HG03442 (cell line): ENCODE measurements around the gene EIF2S1.
"Not testable (repeated sequence)": the region's sequence is repeated elsewhere in the genome, so short reads cannot be mapped to it uniquely, and the experiment has no call there.

Source experiments
- ATAC-seq: cut with Tn5 transposase; IDR thresholded peaks from one replicate; pipeline ENCODE4 v1.9.1; 2021; ENCODE audit warnings: mild to moderate bottlenecking, moderate library complexity; ENCODE audit not compliant: unreplicated experiment

The EIF2S1 gene

GRCh38 chr14:67410313-67410712, 50.2 kb downstream of the EIF2S1 start:
- ATAC-seq, result no peak

GRCh38 chr14:67411370-67411769, 51.2 kb downstream of the EIF2S1 start:
- no peak for ATAC-seq

GRCh38 chr14:67411820-67412421, 51.8 kb downstream of the EIF2S1 start, which contains the start of gene PLEK2:
TSS of gene PLEK2 (minus strand) at chr14:67412165. CDS start at chr14:67412059, 106 bp downstream.
- no peak for ATAC-seq

GRCh38 chr14:67413806-67414769, 54.0 kb downstream of the EIF2S1 start:
- ATAC-seq, result no peak

- ATAC-seq, result not testable (repeated sequence)
Measured at GRCh38 chr14:67415610-67416009, 55.5 kb downstream of the EIF2S1 start.

- ATAC-seq, result no peak
Measured at GRCh38 chr14:67416085-67416484, 56.0 kb downstream of the EIF2S1 start.

- ATAC-seq, result no peak
Measured at GRCh38 chr14:67416810-67417209, 56.7 kb downstream of the EIF2S1 start.

GRCh38 chr14:67417633-67418032, 57.5 kb downstream of the EIF2S1 start:
- ATAC-seq, result no peak

- no peak for ATAC-seq
Measured at GRCh38 chr14:67418401-67419191, 58.5 kb downstream of the EIF2S1 start.

GRCh38 chr14:67420102-67420739, 60.1 kb downstream of the EIF2S1 start:
- ATAC-seq, result no peak

GRCh38 chr14:67421356-67422224, 61.5 kb downstream of the EIF2S1 start:
- no peak for ATAC-seq

- ATAC-seq, result no peak
Measured at GRCh38 chr14:67423424-67423823, 63.3 kb downstream of the EIF2S1 start.

- no peak for ATAC-seq
Measured at GRCh38 chr14:67424539-67424938, 64.4 kb downstream of the EIF2S1 start.

- ATAC-seq, result no peak
Measured at GRCh38 chr14:67425608-67426007, 65.5 kb downstream of the EIF2S1 start.

- no peak for ATAC-seq
Measured at GRCh38 chr14:67426161-67426560, 66.0 kb downstream of the EIF2S1 start.

GRCh38 chr14:67426983-67427606, 67.0 kb downstream of the EIF2S1 start:
- ATAC-seq, result no peak

GRCh38 chr14:67428501-67429031, 68.4 kb downstream of the EIF2S1 start:
- no peak for ATAC-seq

- ATAC-seq, result no peak
Measured at GRCh38 chr14:67429510-67430205, 69.5 kb downstream of the EIF2S1 start.
